SK-N-SH treated with all-trans-retinoic acid at 6 μM for 48 hours (cell line): ENCODE measurements around the gene ZNF764.

Source experiments
- BACH2 ChIP-seq: fragments of 250-450 bp; sonication (Bioruptor Pico); IDR thresholded peaks from 2 replicates; pipeline ENCODE4 v1.9.0; 2021; ENCODE audit warnings: mild to moderate bottlenecking, borderline replicate concordance
- CSDC2 ChIP-seq: fragments of 250-450 bp; sonication (Bioruptor Pico); IDR thresholded peaks from 2 replicates; pipeline ENCODE4 v1.5.0; 2020; ENCODE audit warnings: mild to moderate bottlenecking, moderate library complexity
- RARB ChIP-seq: fragments of 250-450 bp; sonication (Bioruptor Pico); IDR thresholded peaks from 2 replicates; pipeline ENCODE4 v1.8.0; 2021; ENCODE audit warnings: mild to moderate bottlenecking, moderate library complexity
- ZFP3 ChIP-seq: fragments of 250-450 bp; sonication (Bioruptor Pico); IDR thresholded peaks from 2 replicates; pipeline ENCODE4 v1.5.0; 2020; ENCODE audit warnings: mild to moderate bottlenecking, moderate library complexity
- ZFP30 ChIP-seq: fragments of 450-650 bp; formaldehyde crosslinking; IDR thresholded peaks from 2 replicates; pipeline ENCODE4 v1.5.0; 2022; ENCODE audit warnings: mild to moderate bottlenecking, moderate library complexity
- TF ChIP-seq, protein P1 (sequence below): fragments of 250-450 bp; sonication (Bioruptor Pico); IDR thresholded peaks from 2 replicates; pipeline ENCODE4 v1.8.0; 2021; ENCODE audit warnings: low read depth, mild to moderate bottlenecking, moderate library complexity, borderline replicate concordance
- TF ChIP-seq, protein P2 (sequence below): fragments of 250-450 bp; sonication (Bioruptor Pico); IDR thresholded peaks from 2 replicates; pipeline ENCODE4 v1.5.0; 2020; ENCODE audit warnings: mild to moderate bottlenecking, moderate library complexity
- TF ChIP-seq, protein P3 (sequence below): fragments of 250-450 bp; sonication (Bioruptor Pico); IDR thresholded peaks from 2 replicates; pipeline ENCODE4 v1.5.1; 2021; ENCODE audit warnings: mild to moderate bottlenecking, moderate library complexity

DNA sequence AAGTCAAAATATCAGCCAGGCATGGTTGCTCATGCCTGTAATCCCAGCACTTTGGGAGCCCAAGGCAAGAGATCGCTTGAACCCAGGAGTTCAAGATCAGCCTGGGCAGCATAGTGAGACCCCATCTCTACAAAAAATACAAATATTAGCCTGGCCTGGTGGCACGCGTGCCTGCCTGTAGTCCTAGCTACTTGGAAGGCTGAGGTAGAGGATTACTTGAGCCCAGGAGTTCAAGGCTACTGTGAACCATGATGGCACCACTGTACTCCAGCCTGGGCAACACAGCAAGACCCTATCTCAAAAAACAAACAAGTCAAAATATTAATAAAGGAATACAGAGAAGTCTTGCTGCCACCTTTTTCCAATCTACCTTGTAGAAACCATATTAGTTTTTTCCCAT lies 47.8 kb upstream of the ZNF764 start:
- TF ChIP-seq, protein P1, sequence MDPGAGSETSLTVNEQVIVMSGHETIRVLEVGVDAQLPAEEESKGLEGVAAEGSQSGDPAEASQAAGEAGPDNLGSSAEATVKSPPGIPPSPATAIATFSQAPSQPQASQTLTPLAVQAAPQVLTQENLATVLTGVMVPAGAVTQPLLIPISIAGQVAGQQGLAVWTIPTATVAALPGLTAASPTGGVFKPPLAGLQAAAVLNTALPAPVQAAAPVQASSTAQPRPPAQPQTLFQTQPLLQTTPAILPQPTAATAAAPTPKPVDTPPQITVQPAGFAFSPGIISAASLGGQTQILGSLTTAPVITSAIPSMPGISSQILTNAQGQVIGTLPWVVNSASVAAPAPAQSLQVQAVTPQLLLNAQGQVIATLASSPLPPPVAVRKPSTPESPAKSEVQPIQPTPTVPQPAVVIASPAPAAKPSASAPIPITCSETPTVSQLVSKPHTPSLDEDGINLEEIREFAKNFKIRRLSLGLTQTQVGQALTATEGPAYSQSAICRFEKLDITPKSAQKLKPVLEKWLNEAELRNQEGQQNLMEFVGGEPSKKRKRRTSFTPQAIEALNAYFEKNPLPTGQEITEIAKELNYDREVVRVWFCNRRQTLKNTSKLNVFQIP (CRISPR knock-in tag) = no peak
- TF ChIP-seq ZFP3 (CRISPR knock-in tag) = no peak
- TF ChIP-seq BACH2 = no peak
- TF ChIP-seq, protein P2, sequence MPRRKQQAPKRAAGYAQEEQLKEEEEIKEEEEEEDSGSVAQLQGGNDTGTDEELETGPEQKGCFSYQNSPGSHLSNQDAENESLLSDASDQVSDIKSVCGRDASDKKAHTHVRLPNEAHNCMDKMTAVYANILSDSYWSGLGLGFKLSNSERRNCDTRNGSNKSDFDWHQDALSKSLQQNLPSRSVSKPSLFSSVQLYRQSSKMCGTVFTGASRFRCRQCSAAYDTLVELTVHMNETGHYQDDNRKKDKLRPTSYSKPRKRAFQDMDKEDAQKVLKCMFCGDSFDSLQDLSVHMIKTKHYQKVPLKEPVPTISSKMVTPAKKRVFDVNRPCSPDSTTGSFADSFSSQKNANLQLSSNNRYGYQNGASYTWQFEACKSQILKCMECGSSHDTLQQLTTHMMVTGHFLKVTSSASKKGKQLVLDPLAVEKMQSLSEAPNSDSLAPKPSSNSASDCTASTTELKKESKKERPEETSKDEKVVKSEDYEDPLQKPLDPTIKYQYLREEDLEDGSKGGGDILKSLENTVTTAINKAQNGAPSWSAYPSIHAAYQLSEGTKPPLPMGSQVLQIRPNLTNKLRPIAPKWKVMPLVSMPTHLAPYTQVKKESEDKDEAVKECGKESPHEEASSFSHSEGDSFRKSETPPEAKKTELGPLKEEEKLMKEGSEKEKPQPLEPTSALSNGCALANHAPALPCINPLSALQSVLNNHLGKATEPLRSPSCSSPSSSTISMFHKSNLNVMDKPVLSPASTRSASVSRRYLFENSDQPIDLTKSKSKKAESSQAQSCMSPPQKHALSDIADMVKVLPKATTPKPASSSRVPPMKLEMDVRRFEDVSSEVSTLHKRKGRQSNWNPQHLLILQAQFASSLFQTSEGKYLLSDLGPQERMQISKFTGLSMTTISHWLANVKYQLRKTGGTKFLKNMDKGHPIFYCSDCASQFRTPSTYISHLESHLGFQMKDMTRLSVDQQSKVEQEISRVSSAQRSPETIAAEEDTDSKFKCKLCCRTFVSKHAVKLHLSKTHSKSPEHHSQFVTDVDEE (CRISPR knock-in tag) = no peak
- no peak for TF ChIP-seq RARB
- TF ChIP-seq, protein P3, sequence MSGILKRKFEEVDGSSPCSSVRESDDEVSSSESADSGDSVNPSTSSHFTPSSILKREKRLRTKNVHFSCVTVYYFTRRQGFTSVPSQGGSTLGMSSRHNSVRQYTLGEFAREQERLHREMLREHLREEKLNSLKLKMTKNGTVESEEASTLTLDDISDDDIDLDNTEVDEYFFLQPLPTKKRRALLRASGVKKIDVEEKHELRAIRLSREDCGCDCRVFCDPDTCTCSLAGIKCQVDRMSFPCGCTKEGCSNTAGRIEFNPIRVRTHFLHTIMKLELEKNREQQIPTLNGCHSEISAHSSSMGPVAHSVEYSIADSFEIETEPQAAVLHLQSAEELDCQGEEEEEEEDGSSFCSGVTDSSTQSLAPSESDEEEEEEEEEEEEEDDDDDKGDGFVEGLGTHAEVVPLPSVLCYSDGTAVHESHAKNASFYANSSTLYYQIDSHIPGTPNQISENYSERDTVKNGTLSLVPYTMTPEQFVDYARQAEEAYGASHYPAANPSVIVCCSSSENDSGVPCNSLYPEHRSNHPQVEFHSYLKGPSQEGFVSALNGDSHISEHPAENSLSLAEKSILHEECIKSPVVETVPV (CRISPR knock-in tag) = no peak
- no peak for TF ChIP-seq ZFP30 (CRISPR knock-in tag)
- TF ChIP-seq CSDC2 (CRISPR knock-in tag) = no peak
